B cell (primary cell): ENCODE data around the gene USP26. TPM values are rescaled to one million over a fixed set of nuclear protein-coding genes. Genes with fewer than 3 reads are reported as not detected.

ENCODE experiments used
- ATAC-seq: fragments of 200-7000 bp; cut with Tn5 transposase; one replicate; pipeline ENCODE4 v1.10.0; 2021; ENCODE audit warnings: low read depth, mild to moderate bottlenecking, moderate number of reproducible peaks, moderate library complexity
- CTCF ChIA-PET: fragments of 350-600 bp; sonication (Branson Sonifier 250); formaldehyde crosslinking; loops from one replicate; lab custom pipeline; 2021; ENCODE audit warnings: antibody characterized with exemption, inconsistent platforms; lab: Charles Lee
- POLR2A ChIA-PET: fragments of 350-600 bp; sonication (Branson Sonifier 250); formaldehyde crosslinking; loops from one replicate; lab custom pipeline; 2021; ENCODE audit warnings: antibody characterized with exemption; lab: Charles Lee
- DNase-seq: peaks from one replicate; pipeline ENCODE4 v3.0.0; 2013
- H2AFZ ChIP-seq: 2 replicates; pipeline ENCODE4 v1.6.1; 2012; ENCODE audit warnings: mild to moderate bottlenecking, low read depth, low read length; ENCODE audit not compliant: insufficient read depth, poor library complexity, severe bottlenecking
- H3K27ac ChIP-seq, 2 donors: 1 replicate in 1 of 2; 2 replicates in 1 of 2; pipeline ENCODE4 v1.5.1; 2012 to 2013; ENCODE audit warnings: low read length in 2 of 2, mild to moderate bottlenecking in 2 of 2, moderate library complexity in 1 of 2
- H3K27me3 ChIP-seq, 4 experiments: fragments of 200-600 bp in 1 of 4; sonication (generic) in 1 of 4; replicated peaks in 1 of 4; 1 replicate in 2 of 4; 2 replicates in 2 of 4; pipeline versions ENCODE4 v1.6.1 to v1.7.0; 2013 to 2016; ENCODE audit warnings: low read length in 3 of 4, mild to moderate bottlenecking in 2 of 4, mixed read lengths in 1 of 4, moderate library complexity in 1 of 4; ENCODE audit not compliant: insufficient read depth in 4 of 4, control insufficient read depth in 3 of 4; ENCODE audit errors: control extremely low read depth in 1 of 4
- H3K36me3 ChIP-seq, 2 experiments: replicated peaks in 1 of 2; 1 replicate in 1 of 2; 2 replicates in 1 of 2; pipeline versions ENCODE4 v1.6.1 to v1.7.1; 2013; ENCODE audit warnings: low read length in 1 of 2; ENCODE audit not compliant: insufficient read depth in 2 of 2, control insufficient read depth in 1 of 2; ENCODE audit errors: control extremely low read depth in 1 of 2, extremely low read depth in 1 of 2
- H3K4me1 ChIP-seq, 2 donors: fragments of 200-600 bp in 1 of 2; sonication (generic) in 1 of 2; 1 replicate in 1 of 2; 2 replicates in 1 of 2; pipeline versions ENCODE4 v1.5.1 to v1.6.1; 2013 to 2017; ENCODE audit warnings: low read length in 2 of 2; ENCODE audit not compliant: control insufficient read depth in 2 of 2, insufficient read depth in 2 of 2
- H3K4me2 ChIP-seq: replicated peaks from 2 replicates; pipeline ENCODE3; 2012; ENCODE audit warnings: mild to moderate bottlenecking, low read depth, low read length; ENCODE audit not compliant: poor library complexity, severe bottlenecking
- H3K4me3 ChIP-seq, 5 experiments: fragments of 200-600 bp in 1 of 5; sonication (generic) in 1 of 5; 1 replicate in 3 of 5; 2 replicates in 2 of 5; pipeline versions ENCODE4 v1.5.1 to v1.7.0; 2011 to 2016; ENCODE audit warnings: low read length in 4 of 5, mild to moderate bottlenecking in 4 of 5, low read depth in 2 of 5, control low read depth in 1 of 5, moderate library complexity in 1 of 5; ENCODE audit not compliant: insufficient read depth in 1 of 5; ENCODE audit errors: control extremely low read depth in 1 of 5, extremely low read depth in 1 of 5
- H3K79me2 ChIP-seq: fragments of 200-600 bp; sonication (generic); one replicate; pipeline ENCODE4 v1.6.0; 2016; ENCODE audit warnings: low read length; ENCODE audit not compliant: control insufficient read depth, insufficient read depth
- H3K9ac ChIP-seq: fragments of 200-600 bp; sonication (generic); 2 replicates; pipeline ENCODE4 v1.6.1; 2017; ENCODE audit warnings: mild to moderate bottlenecking, low read length, moderate library complexity
- H3K9me3 ChIP-seq, 3 donors: one replicate each; pipeline versions ENCODE4 v1.6.1 to v1.7.1; 2013; ENCODE audit warnings: low read length in 2 of 3; ENCODE audit not compliant: control insufficient read depth in 2 of 3, insufficient read depth in 1 of 3; ENCODE audit errors: control extremely low read depth in 1 of 3
- H4K20me1 ChIP-seq: 2 replicates; pipeline ENCODE4 v1.6.0; 2012; ENCODE audit warnings: mild to moderate bottlenecking, low read length; ENCODE audit not compliant: insufficient read depth, control insufficient read depth, poor library complexity, severe bottlenecking
- H3K27ac Mint-ChIP-seq: one replicate; pipeline ENCODE4 v1.8.0; 2021; ENCODE audit warnings: mixed read lengths
- H3K27me3 Mint-ChIP-seq: one replicate; pipeline ENCODE4 v1.8.0; 2021; ENCODE audit warnings: mixed read lengths
- H3K4me1 Mint-ChIP-seq: one replicate; pipeline ENCODE4 v1.8.0; 2021; ENCODE audit warnings: mixed read lengths
- H3K4me3 Mint-ChIP-seq: one replicate; pipeline ENCODE4 v1.8.0; 2021; ENCODE audit warnings: mixed read lengths
- H3K9me3 Mint-ChIP-seq: one replicate; pipeline ENCODE4 v1.8.0; 2022; ENCODE audit warnings: mixed read lengths; ENCODE audit not compliant: insufficient read depth
- CTCF ChIP-seq: fragments of 200-600 bp; IDR thresholded peaks from one replicate; pipeline ENCODE4 v1.8.0; 2022; ENCODE audit warnings: antibody characterized with exemption, mild to moderate bottlenecking
- EZH2 ChIP-seq: IDR thresholded peaks from 2 replicates; pipeline ENCODE4 v1.6.1; 2012; ENCODE audit warnings: borderline replicate concordance, low read depth, mild to moderate bottlenecking, moderate library complexity, low read length; ENCODE audit not compliant: insufficient read depth, poor library complexity, severe bottlenecking
- WGBS: methylation state at CpG from one replicate; pipeline ENCODE4 v1.1.5; 2013; ENCODE audit warnings: missing lambda C conversion rate; ENCODE audit not compliant: insufficient coverage; 5-methylcytosine and 5-hydroxymethylcytosine counted together
- intact Hi-C: fragments of 100-400 bp; cut with micrococcal nuclease; formaldehyde crosslinking; loops from one replicate; pipeline ENCODE4 v1.10.0; 2022
- polyA plus RNA-seq: library from polyadenylated mRNA; depleted of rRNA; stranded (reverse); fragments of >200 nt; gene quantifications from 2 replicates; pipeline ENCODE4 v1.2.3, GENCODE V29; 2012
- total RNA-seq, 2 donors: library from RNA; stranded (reverse); fragments of 120-200 nt in 1 of 2; gene quantifications; 1 replicate in 1 of 2; 2 replicates in 1 of 2; pipeline versions ENCODE4 v1.2.3 to v1.2.4, GENCODE V29; 2013 to 2022

The USP26 gene
- total and polyA plus RNA-seq, 2 donors (not counting 1 experiment from before 2014, with no cell fraction given), result not detected

DNA sequence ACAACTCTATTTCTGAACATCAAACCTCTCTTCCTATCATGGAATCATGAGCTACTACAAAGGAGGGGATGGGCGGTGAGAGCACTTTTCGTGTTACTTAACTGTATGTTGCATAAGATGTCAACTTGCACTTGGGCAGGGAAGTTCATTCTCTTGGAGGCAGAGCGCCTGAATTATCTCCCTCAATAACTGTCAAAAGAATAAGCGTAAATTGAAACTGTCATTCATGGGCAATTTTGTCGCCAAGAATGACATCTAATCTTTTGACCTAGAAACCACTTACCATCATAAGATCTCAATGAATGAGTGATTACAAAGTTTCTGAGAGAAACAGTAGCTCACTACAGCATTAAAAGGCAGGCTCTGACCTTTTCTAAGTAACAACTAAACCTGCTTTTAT lies 23.5 kb upstream of the USP26 start:
- Histone ChIP-seq H3K27ac (no peak overlapping the region), H3K4me3 (no peak overlapping the region), H3K36me3 (no peaks in the 10 kb centered on the region), H3K4me1 (no peaks in the 10 kb centered on the region), H3K9me3 (no peaks in the 10 kb centered on the region), H3K79me2 (no peaks in the 10 kb centered on the region), H3K27me3 (no peaks in the 10 kb centered on the region), H4K20me1 (no peaks in the 10 kb centered on the region), H3K4me2 (no peak overlapping the region), H3K9ac (no peak overlapping the region), H2AFZ (no peak overlapping the region)
- no peak overlapping the region for H3K27ac Mint-ChIP-seq
- H3K27me3 Mint-ChIP-seq, result no peaks in the 10 kb centered on the region
- no peaks in the 10 kb centered on the region for H3K9me3 Mint-ChIP-seq
- no CpG with 5 or more reads among the region's 5 CpGs for WGBS
- H3K4me3 Mint-ChIP-seq, result no peak overlapping the region
- CTCF ChIA-PET, result no interaction called here
- intact Hi-C loops, result no loop called here
- TF ChIP-seq CTCF (no peak), EZH2 (no peak)
- POLR2A ChIA-PET, result no interaction called here
- ATAC-seq (no peak), DNase-seq (no peak)
- no peaks in the 10 kb centered on the region for H3K4me1 Mint-ChIP-seq

- Histone ChIP-seq H2AFZ (no peak overlapping the region), H3K9me3 (no peaks in the 10 kb centered on the region), H3K4me1 (no peaks in the 10 kb centered on the region), H3K79me2 (no peaks in the 10 kb centered on the region), H3K27ac (no peak overlapping the region), H3K4me3 (no peak overlapping the region), H3K27me3 (no peaks in the 10 kb centered on the region), H3K9ac (no peak overlapping the region), H4K20me1 (no peaks in the 10 kb centered on the region), H3K36me3 (no peaks in the 10 kb centered on the region), H3K4me2 (no peak overlapping the region)
- ATAC-seq, result no peak
- no peak for DNase-seq
- no peaks in the 10 kb centered on the region for H3K4me1 Mint-ChIP-seq
- no peak overlapping the region for H3K27ac Mint-ChIP-seq
- WGBS, result 63% methylated on average over 4 of the region's 8 CpGs
- POLR2A ChIA-PET, result no interaction called here
- no peaks in the 10 kb centered on the region for H3K27me3 Mint-ChIP-seq
- no peaks in the 10 kb centered on the region for H3K9me3 Mint-ChIP-seq
- intact Hi-C loops, result no loop called here
- CTCF ChIA-PET, result no interaction called here
- TF ChIP-seq CTCF, result no peak
- TF ChIP-seq EZH2, result no peak
- no peak overlapping the region for H3K4me3 Mint-ChIP-seq
Measured at GRCh38 chrX:133094098-133094731, 2.7 kb downstream of the USP26 start.
